Parathyroid adenoma (tissue), 2 donors: ENCODE data around the gene PRSS16.
"Not testable (repeated sequence)": the region's sequence is repeated elsewhere in the genome, so short reads cannot be mapped to it uniquely, and the experiment has no call there.

Source experiments
- H2AFZ ChIP-seq: fragments of 300-600 bp; sonication (generic); one replicate; pipeline ENCODE4 v1.7.0; 2017; ENCODE audit warnings: antibody characterized with exemption, mild to moderate bottlenecking
- H3K27ac ChIP-seq: fragments of 300-600 bp; sonication (generic); one replicate; pipeline ENCODE4 v1.7.0; 2017
- H3K27me3 ChIP-seq: fragments of 300-600 bp; sonication (generic); one replicate; pipeline ENCODE4 v1.7.0; 2017; ENCODE audit warnings: low read length; ENCODE audit not compliant: control insufficient read depth, insufficient read depth
- H3K36me3 ChIP-seq: fragments of 300-600 bp; sonication (generic); one replicate; pipeline ENCODE4 v1.7.0; 2017; ENCODE audit warnings: low read length; ENCODE audit not compliant: control insufficient read depth, insufficient read depth
- H3K4me1 ChIP-seq: fragments of 300-600 bp; sonication (generic); one replicate; pipeline ENCODE4 v1.7.0; 2017; ENCODE audit warnings: control low read depth
- H3K4me2 ChIP-seq: fragments of 300-600 bp; sonication (generic); one replicate; pipeline ENCODE4 v1.7.0; 2017; ENCODE audit warnings: low read length
- H3K4me3 ChIP-seq: fragments of 300-600 bp; sonication (generic); one replicate; pipeline ENCODE4 v1.7.0; 2017; ENCODE audit warnings: low read depth, low read length
- H3K79me2 ChIP-seq: fragments of 300-600 bp; sonication (generic); one replicate; pipeline ENCODE4 v1.7.0; 2017; ENCODE audit warnings: control low read depth
- H3K9ac ChIP-seq: fragments of 300-600 bp; sonication (generic); one replicate; pipeline ENCODE4 v1.7.0; 2017; ENCODE audit warnings: mild to moderate bottlenecking
- H3K9me3 ChIP-seq: fragments of 300-600 bp; sonication (generic); one replicate; pipeline ENCODE4 v1.7.0; 2017; ENCODE audit warnings: low read length; ENCODE audit not compliant: control insufficient read depth
- CTCF ChIP-seq: fragments of 300-600 bp; sonication (generic); IDR thresholded peaks from one replicate; pipeline ENCODE4 v1.7.0; 2017; ENCODE audit warnings: antibody characterized with exemption, mild to moderate bottlenecking
- donor health status: primary hyperparathyroidism.

PRSS16 gene

GRCh38 chr6:27209196-27209595 lies 38.3 kb upstream of the PRSS16 start:
- Histone ChIP-seq H3K27ac (no peak overlapping the region), H3K4me2 (no peak overlapping the region), H3K79me2 (no peaks in the 10 kb centered on the region), H2AFZ (no peak overlapping the region), H3K4me3 (no peak overlapping the region), H3K4me1 (no peaks in the 10 kb centered on the region), H3K27me3 (no peaks in the 10 kb centered on the region), H3K9ac (no peak overlapping the region), H3K36me3 (no peaks in the 10 kb centered on the region), H3K9me3 (no peaks in the 10 kb centered on the region)
- no peak for TF ChIP-seq CTCF

- H3K27ac ChIP-seq = no peak overlapping the region
- no peaks in the 10 kb centered on the region for H3K27me3 ChIP-seq
- H3K79me2 ChIP-seq = no peaks in the 10 kb centered on the region
- no peaks in the 10 kb centered on the region for H3K9me3 ChIP-seq
- H3K36me3 ChIP-seq = no peaks in the 10 kb centered on the region
- H3K4me3 ChIP-seq = no peak overlapping the region
- no peak overlapping the region for H2AFZ ChIP-seq
- no peak overlapping the region for H3K9ac ChIP-seq
- H3K4me1 ChIP-seq = no peaks in the 10 kb centered on the region
- no peak overlapping the region for H3K4me2 ChIP-seq
- TF ChIP-seq CTCF = no peak
Observed at GRCh38 chr6:27209659-27210269, 37.7 kb upstream of the PRSS16 start.

GRCh38 chr6:27213091-27213517 lies 34.4 kb upstream of the PRSS16 start:
- not testable (repeated sequence) for H3K4me2 ChIP-seq, H3K79me2 ChIP-seq, H3K4me1 ChIP-seq, H3K9me3 ChIP-seq, H3K27me3 ChIP-seq, H3K9ac ChIP-seq, H3K36me3 ChIP-seq, H3K27ac ChIP-seq, H3K4me3 ChIP-seq, H2AFZ ChIP-seq

- Histone ChIP-seq H3K4me3 (no peak overlapping the region), H3K27me3 (no peaks in the 10 kb centered on the region), H3K9ac (no peak overlapping the region), H3K36me3 (no peaks in the 10 kb centered on the region), H3K79me2 (no peaks in the 10 kb centered on the region), H2AFZ (no peak overlapping the region), H3K4me1 (no peaks in the 10 kb centered on the region), H3K4me2 (no peak overlapping the region), H3K9me3 (no peaks in the 10 kb centered on the region), H3K27ac (no peak overlapping the region)
- TF ChIP-seq CTCF = no peak
Observed at GRCh38 chr6:27213544-27214125, 33.9 kb upstream of the PRSS16 start.

GRCh38 chr6:27214126-27214601 lies 33.3 kb upstream of the PRSS16 start:
- H3K9ac ChIP-seq = no peak overlapping the region

More at GRCh38 chr6:27214126-27214601, 33.3 kb upstream of the PRSS16 start:
- Histone ChIP-seq H3K27ac (no peak overlapping the region), H3K27me3 (no peaks in the 10 kb centered on the region), H3K36me3 (no peaks in the 10 kb centered on the region), H3K9me3 (no peaks in the 10 kb centered on the region), H3K4me3 (no peak overlapping the region), H3K4me2 (no peak overlapping the region), H3K4me1 (no peaks in the 10 kb centered on the region), H2AFZ (no peak overlapping the region), H3K79me2 (no peaks in the 10 kb centered on the region)
- no peak for TF ChIP-seq CTCF
